AG04449 (cell line): ENCODE results near the gene MISP3.

Source experiments
- CTCF ChIA-PET: fragments of 350-600 bp; formaldehyde crosslinking; extraction: SDS; loops from one replicate; lab custom pipeline; 2021; ENCODE audit warnings: antibody characterized with exemption; lab: Yijun Ruan, JAX
- POLR2A ChIA-PET: fragments of 400-600, 350-600 bp; formaldehyde crosslinking; extraction: SDS; loops from one replicate; lab custom pipeline; 2020; ENCODE audit warnings: antibody characterized with exemption, inconsistent platforms; lab: Yijun Ruan, JAX
- DNase-seq: peaks from one replicate; pipeline ENCODE4 v3.0.0-alpha.2; 2010; ENCODE audit warnings: low read depth, low spot score
- H3K4me3 ChIP-seq: 2 replicates; pipeline ENCODE4 v1.5.1; 2011; ENCODE audit warnings: low read depth, mild to moderate bottlenecking, control low read depth, low read length
- TF ChIP-seq, protein P1 (sequence below): IDR thresholded peaks from one replicate; pipeline ENCODE4 v1.5.1; 2011; ENCODE audit warnings: mild to moderate bottlenecking, moderate library complexity, low read length, control low read depth, inconsistent platforms; ENCODE audit not compliant: insufficient read depth; ENCODE audit errors: missing control alignments

MISP3 gene

DNA sequence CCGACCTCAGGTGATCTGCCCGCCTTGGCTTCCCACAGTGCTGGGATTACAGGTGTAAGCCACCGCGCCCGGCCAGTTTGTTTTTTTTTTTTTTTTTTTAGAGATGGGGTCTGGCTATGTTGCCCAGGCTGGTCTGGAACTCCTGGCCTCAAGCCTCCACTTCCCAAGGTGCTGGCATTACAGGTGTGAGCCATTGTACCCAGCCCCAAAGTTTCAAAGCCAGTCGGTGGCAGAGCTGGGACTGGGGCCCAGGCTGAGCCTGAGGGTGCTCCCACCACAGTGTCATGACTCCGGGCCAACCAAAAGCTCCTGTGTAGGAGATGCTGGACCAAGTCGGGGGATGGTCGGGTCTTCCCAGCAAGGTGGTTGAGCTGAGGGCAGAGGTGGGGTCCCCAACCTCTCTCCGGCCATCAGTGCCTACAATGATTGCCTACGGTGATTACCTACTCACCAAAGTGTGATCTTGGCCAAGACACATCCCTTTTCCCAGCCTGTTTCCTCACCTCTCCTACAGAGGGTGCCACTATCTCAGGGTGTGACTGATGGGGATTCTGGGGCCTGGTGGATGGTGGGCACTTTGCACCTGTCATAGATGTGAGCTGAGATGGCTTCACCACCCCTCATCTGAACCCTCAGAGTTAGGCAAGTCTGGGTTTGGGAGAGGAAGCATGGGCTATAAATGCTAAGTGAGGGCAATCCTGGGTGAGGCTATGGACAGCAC is 23.8 kb downstream of the MISP3 start:
- TF ChIP-seq, protein P1, sequence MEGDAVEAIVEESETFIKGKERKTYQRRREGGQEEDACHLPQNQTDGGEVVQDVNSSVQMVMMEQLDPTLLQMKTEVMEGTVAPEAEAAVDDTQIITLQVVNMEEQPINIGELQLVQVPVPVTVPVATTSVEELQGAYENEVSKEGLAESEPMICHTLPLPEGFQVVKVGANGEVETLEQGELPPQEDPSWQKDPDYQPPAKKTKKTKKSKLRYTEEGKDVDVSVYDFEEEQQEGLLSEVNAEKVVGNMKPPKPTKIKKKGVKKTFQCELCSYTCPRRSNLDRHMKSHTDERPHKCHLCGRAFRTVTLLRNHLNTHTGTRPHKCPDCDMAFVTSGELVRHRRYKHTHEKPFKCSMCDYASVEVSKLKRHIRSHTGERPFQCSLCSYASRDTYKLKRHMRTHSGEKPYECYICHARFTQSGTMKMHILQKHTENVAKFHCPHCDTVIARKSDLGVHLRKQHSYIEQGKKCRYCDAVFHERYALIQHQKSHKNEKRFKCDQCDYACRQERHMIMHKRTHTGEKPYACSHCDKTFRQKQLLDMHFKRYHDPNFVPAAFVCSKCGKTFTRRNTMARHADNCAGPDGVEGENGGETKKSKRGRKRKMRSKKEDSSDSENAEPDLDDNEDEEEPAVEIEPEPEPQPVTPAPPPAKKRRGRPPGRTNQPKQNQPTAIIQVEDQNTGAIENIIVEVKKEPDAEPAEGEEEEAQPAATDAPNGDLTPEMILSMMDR, result no peak
- DNase-seq, result no peak
- POLR2A ChIA-PET, result interaction anchor here (0.8 kb wide), 1 partner anchor 15 kb away, joined by 4 read pairs; no protein-coding TSS in a partner anchor
- CTCF ChIA-PET, result no interaction called here
- no peak overlapping the region for H3K4me3 ChIP-seq

DNA sequence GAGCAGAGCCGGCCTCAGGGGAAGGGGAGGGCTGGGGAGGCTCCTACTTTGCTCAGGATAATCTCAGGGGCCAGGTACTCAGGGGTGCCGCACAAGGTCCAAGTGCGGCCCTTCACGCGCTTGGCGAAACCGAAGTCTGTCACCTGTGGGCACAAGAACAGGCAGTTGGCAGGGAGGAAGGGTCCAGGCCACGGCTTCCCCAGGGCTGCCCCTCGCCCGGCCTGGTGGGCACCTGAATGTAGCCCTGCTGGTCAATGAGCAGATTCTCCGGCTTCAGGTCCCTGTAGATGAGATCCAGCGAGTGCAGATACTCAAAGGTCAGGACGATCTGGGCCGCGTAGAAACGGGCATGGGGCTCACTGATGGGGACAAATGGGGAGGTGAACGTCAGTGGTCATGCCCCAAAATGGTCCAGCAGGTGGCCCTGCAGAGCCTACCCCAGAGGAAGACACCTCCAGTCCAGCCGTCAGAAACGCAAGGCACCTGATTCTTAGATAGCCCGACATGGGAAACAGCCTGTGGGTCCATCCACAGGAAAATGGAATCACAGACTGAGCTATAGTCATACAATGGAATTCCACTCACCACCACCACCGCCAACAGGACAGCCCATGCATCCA is 25.1 kb downstream of the MISP3 start:
- H3K4me3 ChIP-seq, result no peak overlapping the region
- no peak for DNase-seq
- CTCF ChIA-PET, result interaction anchor here (0.6 to 1.5 kb wide), 4 partner anchors 10 to 39 kb away, joined by 3 to 5 read pairs (median 4); partner anchors contain the start of gene ASF1B
- TF ChIP-seq, protein P1, result no peak
- POLR2A ChIA-PET, result no interaction called here

- POLR2A ChIA-PET, result no interaction called here
- CTCF ChIA-PET, result interaction anchor here (1.0 to 1.1 kb wide), 3 partner anchors 30 to 220 kb away, joined by 3 to 6 read pairs (median 4); no protein-coding TSS in a partner anchor
- no peak overlapping the region for H3K4me3 ChIP-seq
- TF ChIP-seq, protein P1, result no peak
- no peak for DNase-seq
Measured at GRCh38 chr19:14101003-14101545, 28.5 kb downstream of the MISP3 start.

GRCh38 chr19:14102102-14102696 is 29.6 kb downstream of the MISP3 start:
- CTCF ChIA-PET, result interaction anchor here (0.7 to 1.1 kb wide), 7 partner anchors 9 to 221 kb away, joined by 3 to 6 read pairs (median 3); no protein-coding TSS in a partner anchor

GRCh38 chr19:14102756-14103155 is 30.2 kb downstream of the MISP3 start:
- DNase-seq, result no peak
- TF ChIP-seq, protein P1, result no peak
- no peak overlapping the region for H3K4me3 ChIP-seq
- ChIA-PET POLR2A (no interaction called here), CTCF (interaction anchor here (0.7 to 1.1 kb wide), 4 partner anchors 8 to 43 kb away, joined by 3 to 4 read pairs (median 3); no protein-coding TSS in a partner anchor)

More at GRCh38 chr19:14102102-14102696, 29.6 kb downstream of the MISP3 start:
- DNase-seq, result no peak
- H3K4me3 ChIP-seq, result no peak overlapping the region
- TF ChIP-seq, protein P1, result no peak
- POLR2A ChIA-PET, result no interaction called here
